Activated naive CD8-positive, alpha-beta T cell treated with anti-CD3 and anti-CD28 coated beads, Interleukin-2, amount 10 ng/mL, durations not matched to agents 7 days and 5 days (primary cell): ENCODE data around the gene SMIM12. TPM values are rescaled to one million over a fixed set of nuclear protein-coding genes. Genes with fewer than 3 reads are reported as not detected.
A peak's percentile ranks its signal among the peaks of the same experiment; 100 is the strongest.

ENCODE experiments used
- ATAC-seq: fragments of 150-1000 bp; cut with Tn5 transposase; one replicate; pipeline ENCODE4 v1.10.0; 2021; ENCODE audit warnings: low read depth, moderate library complexity
- POLR2A ChIA-PET: fragments of 350-600 bp; sonication (Branson Sonifier 250); formaldehyde crosslinking; loops from one replicate; lab custom pipeline; 2021; ENCODE audit warnings: antibody characterized with exemption; lab: Charles Lee
- DNase-seq: peaks from one replicate; pipeline ENCODE4 v3.0.0; 2021
- H3K27ac Mint-ChIP-seq: one replicate; pipeline ENCODE4 v1.8.0; 2022; ENCODE audit warnings: mild to moderate bottlenecking, mixed read lengths
- H3K27me3 Mint-ChIP-seq: one replicate; pipeline ENCODE4 v1.8.0; 2022; ENCODE audit warnings: mild to moderate bottlenecking, moderate library complexity, mixed read lengths
- H3K36me3 Mint-ChIP-seq: one replicate; pipeline ENCODE4 v1.8.0; 2021; ENCODE audit warnings: mild to moderate bottlenecking, mixed read lengths
- H3K4me1 Mint-ChIP-seq: one replicate; pipeline ENCODE4 v1.8.0; 2021; ENCODE audit warnings: mixed read lengths
- H3K4me3 Mint-ChIP-seq: one replicate; pipeline ENCODE4 v1.8.0; 2022; ENCODE audit warnings: mild to moderate bottlenecking, moderate library complexity, mixed read lengths
- H3K9me3 Mint-ChIP-seq: one replicate; pipeline ENCODE4 v1.8.0; 2021; ENCODE audit warnings: mixed read lengths
- total RNA-seq, 2 experiments: library from RNA; stranded (reverse); gene quantifications; one replicate each; pipeline ENCODE4 v1.2.3, GENCODE V29; 2021

SMIM12 gene, protein sequence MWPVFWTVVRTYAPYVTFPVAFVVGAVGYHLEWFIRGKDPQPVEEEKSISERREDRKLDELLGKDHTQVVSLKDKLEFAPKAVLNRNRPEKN
- 10 to 100 TPM; 51.9 to 53.0 TPM for total RNA-seq

DNA sequence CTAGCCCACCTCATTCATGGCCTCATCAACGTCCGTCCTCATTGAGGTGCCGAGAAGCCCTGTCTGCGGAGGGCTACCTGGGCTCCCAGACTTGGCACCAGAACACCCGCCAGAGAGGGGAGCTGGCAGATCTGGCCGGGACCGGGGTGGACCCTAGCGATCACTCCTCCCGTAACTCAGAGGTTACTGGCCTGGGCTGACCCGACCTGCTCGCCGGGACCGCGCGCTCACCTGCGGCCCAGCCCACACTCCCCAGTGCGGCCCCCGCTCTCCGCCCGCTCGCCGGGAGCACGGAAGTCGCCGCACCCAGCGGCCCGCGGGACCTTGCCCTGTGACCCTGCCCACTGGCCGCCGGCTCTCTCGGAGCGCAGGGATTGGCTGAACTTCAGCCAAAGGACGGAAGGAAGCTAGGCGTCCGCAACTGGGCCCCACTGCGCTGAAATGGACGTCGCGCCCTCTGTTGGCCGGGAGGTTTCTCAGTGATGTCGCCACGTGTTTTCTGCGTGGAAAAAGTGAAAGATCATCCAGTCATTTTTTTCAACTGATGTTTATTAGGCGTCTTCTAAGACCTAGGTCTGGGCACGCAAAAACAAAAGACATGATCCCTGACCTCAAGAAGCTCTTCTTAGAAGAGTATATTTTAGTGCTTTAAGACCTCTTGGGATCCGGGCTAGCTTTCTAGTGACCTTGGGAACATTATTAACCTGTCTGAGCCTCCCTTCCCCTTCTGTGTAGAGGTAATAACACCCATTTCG is at the start of gene SMIM12:
Gene SMIM12, minus strand, starts transcription at position 304 of the 755 bp plus-strand sequence. CDS start 3,772 bp downstream, outside the sequence.
- POLR2A ChIA-PET, result interaction anchor here (0.6 to 1.8 kb wide), 7 partner anchors 9 to 697 kb away, joined by 3 to 12 read pairs (median 4); partner anchors contain the start of genes KIAA0319L, TMEM35B and ZMYM1
- Mint-ChIP-seq H3K9me3 (no peaks in the 10 kb centered on the region), H3K4me3 (peak within 1 kb of the TSS; percentile 97), H3K4me1 (peaks cover 57% of the 10 kb centered on the region), H3K36me3 (peaks cover 6% of the 10 kb centered on the region), H3K27ac (peak within 1 kb of the TSS; percentile 94), H3K27me3 (no peaks in the 10 kb centered on the region)
- DNase-seq, result peak; percentile 85
- ATAC-seq, result peak; percentile 91

DNA sequence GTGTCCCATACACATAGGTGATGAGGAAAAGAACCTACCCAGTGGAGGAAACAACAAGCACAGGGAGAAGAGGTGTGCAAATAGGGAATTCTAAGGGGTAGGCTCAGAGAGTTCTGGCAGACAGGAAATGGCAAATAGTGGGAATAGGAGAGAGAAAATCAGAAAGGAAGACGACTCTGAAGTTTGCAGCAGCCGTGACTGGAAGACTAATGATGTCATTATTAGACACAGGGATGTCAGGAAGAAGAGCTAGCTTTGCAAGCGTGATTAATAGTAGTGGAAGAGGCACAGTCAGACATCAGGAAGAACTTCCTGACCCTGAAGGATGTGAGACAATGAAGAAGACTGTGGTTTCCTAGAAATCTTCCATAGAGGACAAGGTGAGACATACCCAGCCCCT is 48.8 kb upstream of the SMIM12 start:
- no peaks in the 10 kb centered on the region for H3K9me3 Mint-ChIP-seq

DNA sequence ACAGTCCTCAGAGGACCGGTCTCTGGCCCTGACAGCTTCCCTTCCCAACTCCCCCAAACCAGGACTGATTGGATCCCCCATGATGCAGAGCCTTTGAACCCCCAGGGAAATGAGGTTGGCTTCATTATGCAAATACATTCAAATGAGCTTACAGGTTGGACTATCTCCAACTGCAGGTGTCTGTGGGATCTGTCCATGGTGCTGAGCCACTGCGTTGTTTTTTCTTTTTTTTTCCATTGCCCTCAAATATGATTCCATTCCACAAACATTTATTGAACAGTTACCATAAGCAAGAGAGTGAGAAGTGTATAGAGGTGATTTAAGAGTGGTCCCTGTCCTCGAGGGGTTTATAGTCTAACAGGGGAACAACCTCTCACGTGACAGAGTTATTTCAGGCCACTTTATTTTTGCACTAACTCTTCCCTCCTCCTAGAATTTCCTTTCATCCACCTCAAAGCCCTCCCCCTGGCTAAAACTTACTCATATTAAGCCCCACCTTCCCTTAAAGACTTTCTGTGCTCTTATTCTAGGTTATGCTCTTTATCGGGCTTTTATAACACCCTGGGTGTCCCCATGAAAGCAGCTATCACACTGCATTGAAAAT is 48.0 kb upstream of the SMIM12 start:
- no peaks in the 10 kb centered on the region for H3K9me3 Mint-ChIP-seq
- no peak overlapping the region for H3K4me3 Mint-ChIP-seq
- no peaks in the 10 kb centered on the region for H3K36me3 Mint-ChIP-seq
- no peak overlapping the region for H3K27ac Mint-ChIP-seq
- no peaks in the 10 kb centered on the region for H3K27me3 Mint-ChIP-seq
- POLR2A ChIA-PET, result no interaction called here
- ATAC-seq, result no peak
- no peaks in the 10 kb centered on the region for H3K4me1 Mint-ChIP-seq
- no peak for DNase-seq

More for the DNA sequence above, 48.8 kb upstream of the SMIM12 start:
- H3K4me3 Mint-ChIP-seq, result no peak overlapping the region
- no peaks in the 10 kb centered on the region for H3K27me3 Mint-ChIP-seq
- DNase-seq, result no peak
- no peaks in the 10 kb centered on the region for H3K36me3 Mint-ChIP-seq
- no peak for ATAC-seq
- H3K27ac Mint-ChIP-seq, result no peak overlapping the region
- H3K4me1 Mint-ChIP-seq, result no peaks in the 10 kb centered on the region
- POLR2A ChIA-PET, result no interaction called here

DNA sequence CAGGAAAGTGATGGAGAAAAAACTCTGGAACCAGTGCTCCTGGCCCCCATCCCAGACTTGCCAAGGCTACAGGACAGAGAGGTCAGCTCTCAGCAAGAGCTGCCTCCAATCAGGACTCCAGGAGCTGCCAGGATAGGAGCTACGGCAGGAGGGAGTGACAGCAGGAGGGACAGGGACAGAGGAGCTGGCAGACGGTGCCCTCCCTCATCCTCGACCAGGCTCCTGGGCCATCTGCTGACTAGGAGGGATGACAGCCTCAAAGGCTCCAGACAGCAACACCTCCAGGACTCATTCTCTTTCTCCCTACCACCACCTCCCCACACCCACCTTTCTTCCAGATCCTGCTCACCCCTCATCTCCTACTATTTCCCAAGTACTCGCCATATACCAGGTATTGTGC is 47.2 kb upstream of the SMIM12 start:
- DNase-seq (no peak), ATAC-seq (no peak)
- H3K27me3 Mint-ChIP-seq, result no peaks in the 10 kb centered on the region
- H3K4me1 Mint-ChIP-seq, result no peaks in the 10 kb centered on the region
- no peaks in the 10 kb centered on the region for H3K36me3 Mint-ChIP-seq
- H3K9me3 Mint-ChIP-seq, result no peaks in the 10 kb centered on the region
- no peak overlapping the region for H3K27ac Mint-ChIP-seq
- POLR2A ChIA-PET, result no interaction called here
- no peak overlapping the region for H3K4me3 Mint-ChIP-seq

DNA sequence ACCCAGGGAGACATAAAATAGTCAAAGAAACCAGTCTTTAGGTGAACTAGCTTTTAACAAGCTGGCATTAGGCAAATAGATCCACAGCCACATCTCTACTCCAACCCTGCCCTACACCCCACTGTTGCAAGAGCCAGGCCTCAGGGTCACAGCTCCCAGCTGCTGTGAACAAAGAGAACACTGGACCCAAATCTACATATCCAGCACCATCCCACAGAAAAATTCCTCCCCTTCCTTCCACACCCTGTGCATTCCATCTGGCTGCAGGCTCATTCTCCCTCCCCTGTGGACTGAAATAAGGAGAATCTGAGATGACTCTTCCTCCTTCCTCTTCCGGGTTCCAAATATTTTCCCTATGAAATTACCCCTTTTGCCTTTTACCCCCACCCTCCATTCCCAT is 46.7 kb upstream of the SMIM12 start:
- POLR2A ChIA-PET, result no interaction called here
- no peak overlapping the region for H3K27ac Mint-ChIP-seq
- no peaks in the 10 kb centered on the region for H3K4me1 Mint-ChIP-seq
- no peak for DNase-seq
- no peak overlapping the region for H3K4me3 Mint-ChIP-seq
- no peak for ATAC-seq
- H3K36me3 Mint-ChIP-seq, result no peaks in the 10 kb centered on the region
- H3K9me3 Mint-ChIP-seq, result no peaks in the 10 kb centered on the region
- H3K27me3 Mint-ChIP-seq, result no peaks in the 10 kb centered on the region

DNA sequence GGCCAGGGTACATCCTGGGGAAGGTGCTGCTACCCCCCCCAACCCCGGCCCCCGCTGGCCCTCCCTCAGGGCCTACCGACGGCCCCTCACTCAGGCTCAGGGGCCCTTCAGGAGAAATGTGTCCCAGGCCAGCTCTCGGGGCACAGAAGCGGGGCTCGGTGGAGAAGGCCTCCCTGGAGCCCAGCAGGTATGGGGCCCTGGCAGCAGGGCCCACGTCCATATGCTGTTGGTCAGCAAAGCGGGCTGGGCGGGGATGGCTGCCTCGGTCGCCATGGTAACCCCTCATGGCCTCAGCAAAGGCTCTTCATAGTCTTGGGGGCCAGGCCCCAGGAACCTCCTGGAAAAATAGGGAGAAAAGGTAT is 45.5 kb upstream of the SMIM12 start:
- POLR2A ChIA-PET, result no interaction called here
- no peaks in the 10 kb centered on the region for H3K9me3 Mint-ChIP-seq
- no peak overlapping the region for H3K4me3 Mint-ChIP-seq
- no peak overlapping the region for H3K27ac Mint-ChIP-seq
- DNase-seq (no peak), ATAC-seq (no peak)
- H3K36me3 Mint-ChIP-seq, result no peaks in the 10 kb centered on the region
- no peaks in the 10 kb centered on the region for H3K4me1 Mint-ChIP-seq
- no peaks in the 10 kb centered on the region for H3K27me3 Mint-ChIP-seq

DNA sequence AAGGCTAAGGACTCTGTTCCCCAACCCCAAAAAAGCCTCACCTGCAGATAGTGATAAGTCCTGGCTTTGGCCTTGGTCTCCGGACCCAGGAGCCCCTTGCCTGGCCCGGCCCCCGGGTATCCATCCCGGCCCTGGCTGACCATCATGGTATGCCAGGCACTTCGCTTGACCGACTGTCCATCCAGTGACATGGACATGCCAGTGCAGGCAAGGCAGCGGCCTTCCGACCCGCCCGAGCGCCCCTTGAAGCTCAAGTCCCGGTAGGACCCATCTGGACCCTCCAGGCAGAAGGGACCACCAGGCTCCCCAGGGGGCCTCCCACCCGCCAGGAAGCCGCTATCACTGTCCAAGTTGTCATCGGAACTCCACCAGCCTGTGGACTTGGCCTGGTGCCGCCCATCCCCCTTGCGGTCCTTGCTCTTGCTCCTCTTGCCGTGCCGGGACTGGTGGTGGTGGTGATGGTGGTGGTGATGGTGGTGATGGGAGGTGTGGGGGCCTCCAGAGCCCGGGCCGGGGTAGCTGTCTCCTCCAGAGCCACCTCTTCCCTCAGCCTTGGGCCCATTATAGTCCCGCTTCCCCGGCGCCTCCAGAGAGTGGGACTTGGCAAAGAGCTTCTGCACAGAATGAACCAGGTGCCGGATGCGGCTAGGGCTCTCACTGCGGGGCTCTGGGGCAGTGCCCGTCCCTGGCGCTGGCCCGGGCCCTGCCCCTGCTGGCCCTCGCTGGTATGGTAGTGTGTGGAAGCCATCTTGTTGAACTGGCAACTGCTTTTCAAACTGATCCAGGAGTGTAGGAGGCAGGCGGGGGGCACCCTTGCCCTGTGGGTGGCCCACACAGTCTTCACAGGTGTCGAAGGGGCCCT is 44.9 kb upstream of the SMIM12 start:
- H3K27ac Mint-ChIP-seq, result no peak overlapping the region
- DNase-seq (no peak), ATAC-seq (no peak)
- no peaks in the 10 kb centered on the region for H3K4me1 Mint-ChIP-seq
- H3K36me3 Mint-ChIP-seq, result no peaks in the 10 kb centered on the region
- no peaks in the 10 kb centered on the region for H3K9me3 Mint-ChIP-seq
- POLR2A ChIA-PET, result no interaction called here
- H3K27me3 Mint-ChIP-seq, result no peaks in the 10 kb centered on the region
- no peak overlapping the region for H3K4me3 Mint-ChIP-seq

DNA sequence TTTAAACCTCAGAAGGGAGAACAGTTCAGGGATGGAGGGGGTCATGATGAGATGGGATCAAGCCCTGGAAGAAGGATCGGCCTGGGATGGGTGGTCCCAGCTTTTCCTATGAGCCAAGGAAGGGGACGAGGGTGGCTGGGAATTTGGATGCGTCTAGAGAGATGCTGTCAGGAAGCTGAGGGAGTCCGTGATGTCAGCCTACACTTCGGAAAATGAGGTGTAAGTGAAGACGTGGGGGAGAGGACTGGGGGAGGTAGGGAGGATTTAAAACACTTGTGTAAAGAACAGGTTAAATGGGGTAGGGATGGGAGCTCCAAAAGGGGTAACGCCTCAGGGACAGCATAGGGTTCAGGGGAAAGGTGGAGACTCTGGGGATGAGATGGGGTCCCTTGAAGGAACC is 42.4 kb upstream of the SMIM12 start:
- no peaks in the 10 kb centered on the region for H3K9me3 Mint-ChIP-seq
- H3K4me3 Mint-ChIP-seq, result no peak overlapping the region
- DNase-seq, result no peak
- peaks cover 4% of the 10 kb centered on the region for H3K27me3 Mint-ChIP-seq
- no peaks in the 10 kb centered on the region for H3K36me3 Mint-ChIP-seq
- no peaks in the 10 kb centered on the region for H3K4me1 Mint-ChIP-seq
- no peak overlapping the region for H3K27ac Mint-ChIP-seq
- POLR2A ChIA-PET, result no interaction called here
- no peak for ATAC-seq

DNA sequence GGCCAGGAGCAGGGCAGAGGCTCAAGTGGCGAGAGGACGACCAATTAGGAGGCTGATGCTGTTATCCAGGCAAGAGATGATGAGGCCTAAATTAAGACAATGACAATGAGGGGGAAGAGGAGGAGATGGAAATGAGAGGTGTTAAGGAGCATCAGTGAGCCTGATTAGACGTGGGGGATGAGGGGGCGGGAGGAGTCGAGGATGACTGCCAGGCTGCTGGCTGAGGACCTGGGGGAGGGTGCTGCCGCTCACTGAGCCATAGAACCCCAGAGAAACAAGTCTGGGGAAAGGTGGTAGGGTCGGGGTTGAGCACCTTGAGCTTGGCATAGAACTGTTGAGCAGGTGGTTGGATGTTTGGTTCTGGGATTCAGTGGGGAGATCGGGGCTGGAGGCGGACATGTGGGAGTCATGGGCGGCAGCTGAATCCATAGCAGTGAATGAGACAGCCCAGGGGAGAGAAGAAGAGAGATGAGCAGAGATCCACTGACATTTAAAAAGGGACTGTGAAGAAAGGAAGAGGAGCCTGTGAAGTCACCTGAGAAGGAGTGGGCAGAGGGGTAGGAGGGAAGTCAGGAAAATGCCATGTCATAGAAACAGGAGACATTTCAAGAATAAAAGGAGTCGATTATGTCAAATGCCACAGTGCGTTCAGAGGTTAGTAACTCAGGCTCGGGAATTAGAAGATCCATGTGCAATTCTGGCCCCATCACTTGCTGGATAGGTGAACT is 41.4 kb upstream of the SMIM12 start:
- no peak overlapping the region for H3K4me3 Mint-ChIP-seq
- DNase-seq (no peak), ATAC-seq (no peak)
- H3K27me3 Mint-ChIP-seq, result peaks cover 7% of the 10 kb centered on the region
- no peak overlapping the region for H3K27ac Mint-ChIP-seq
- H3K36me3 Mint-ChIP-seq, result no peaks in the 10 kb centered on the region
- POLR2A ChIA-PET, result no interaction called here
- no peaks in the 10 kb centered on the region for H3K9me3 Mint-ChIP-seq
- H3K4me1 Mint-ChIP-seq, result no peaks in the 10 kb centered on the region

DNA sequence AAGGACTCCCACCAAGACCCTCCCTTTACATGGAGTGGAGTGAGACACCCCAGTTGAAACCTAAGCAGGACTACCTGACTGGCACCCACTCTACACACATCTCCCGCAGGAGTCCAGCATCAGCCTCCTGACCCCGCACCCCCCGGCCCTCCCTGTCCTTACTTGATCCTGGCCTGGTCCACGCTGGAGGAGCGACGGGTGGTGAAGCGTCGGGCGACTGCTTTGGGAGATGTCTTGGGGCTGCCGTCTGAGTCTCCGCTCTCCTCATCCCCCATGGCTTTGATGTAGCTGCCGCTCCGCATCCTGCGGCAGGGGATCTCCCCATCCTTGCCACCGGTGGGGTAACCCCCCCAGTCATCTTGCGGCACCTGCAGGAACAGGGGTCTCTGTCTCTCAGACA is 40.4 kb upstream of the SMIM12 start:
- H3K27me3 Mint-ChIP-seq, result peaks cover 9% of the 10 kb centered on the region
- H3K4me3 Mint-ChIP-seq, result no peak overlapping the region
- no peaks in the 10 kb centered on the region for H3K9me3 Mint-ChIP-seq
- no peaks in the 10 kb centered on the region for H3K4me1 Mint-ChIP-seq
- no peak for ATAC-seq
- DNase-seq, result no peak
- POLR2A ChIA-PET, result no interaction called here
- H3K27ac Mint-ChIP-seq, result no peak overlapping the region
- H3K36me3 Mint-ChIP-seq, result no peaks in the 10 kb centered on the region

DNA sequence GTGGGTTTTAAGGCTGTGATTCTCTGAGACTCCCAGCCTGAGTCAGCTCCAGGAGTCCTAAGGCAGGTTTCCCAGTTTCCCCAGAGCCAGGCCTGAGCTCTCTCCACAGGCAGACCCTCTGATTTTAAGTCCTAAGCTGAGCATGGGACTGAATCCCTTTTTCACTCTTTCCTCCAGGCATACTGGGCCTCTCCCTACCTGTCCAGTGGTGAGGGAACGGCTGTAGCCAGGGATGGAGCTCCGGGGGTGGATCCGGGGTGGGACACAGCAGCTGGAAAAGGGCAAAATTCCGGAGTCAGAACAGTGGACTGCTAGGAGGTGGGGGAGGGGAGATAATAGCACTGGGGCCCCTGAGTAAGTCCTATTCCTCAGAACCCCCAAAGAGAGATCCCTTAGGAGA is 39.9 kb upstream of the SMIM12 start:
- POLR2A ChIA-PET, result interaction anchor here (0.7 kb wide), 1 partner anchor 21 kb away, joined by 4 read pairs; no protein-coding TSS in a partner anchor

DNA sequence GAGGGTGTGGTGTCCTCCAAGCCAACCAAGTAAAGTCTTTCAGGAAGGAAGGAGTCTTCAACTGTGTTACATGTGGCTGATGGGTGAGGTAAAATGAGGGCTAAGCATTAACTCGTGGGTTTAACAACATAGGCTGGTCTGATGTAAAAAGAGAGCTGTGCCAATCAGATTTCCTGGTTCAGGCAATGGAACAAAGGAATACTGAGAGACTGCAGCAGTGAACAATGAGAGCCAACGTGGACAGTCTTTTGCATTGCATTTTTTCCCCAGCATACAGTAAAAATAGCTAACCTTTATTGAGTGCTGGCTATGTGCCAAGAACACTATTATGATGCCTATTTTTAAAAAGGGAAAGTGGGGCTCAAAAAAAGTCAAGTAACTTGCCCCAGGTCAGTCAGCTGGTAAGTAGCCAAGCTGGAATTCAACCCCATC is 38.8 kb upstream of the SMIM12 start:
- H3K36me3 Mint-ChIP-seq, result no peaks in the 10 kb centered on the region
- ATAC-seq, result no peak
- peaks cover 14% of the 10 kb centered on the region for H3K27me3 Mint-ChIP-seq
- H3K4me1 Mint-ChIP-seq, result no peaks in the 10 kb centered on the region
- H3K4me3 Mint-ChIP-seq, result no peak overlapping the region
- H3K9me3 Mint-ChIP-seq, result no peaks in the 10 kb centered on the region
- DNase-seq, result no peak
- no peak overlapping the region for H3K27ac Mint-ChIP-seq
- POLR2A ChIA-PET, result no interaction called here

More for the DNA sequence above, 39.9 kb upstream of the SMIM12 start:
- no peak for DNase-seq
- Mint-ChIP-seq H3K36me3 (no peaks in the 10 kb centered on the region), H3K27me3 (peaks cover 9% of the 10 kb centered on the region), H3K4me1 (no peaks in the 10 kb centered on the region), H3K9me3 (no peaks in the 10 kb centered on the region), H3K27ac (no peak overlapping the region), H3K4me3 (no peak overlapping the region)
- ATAC-seq, result no peak

DNA sequence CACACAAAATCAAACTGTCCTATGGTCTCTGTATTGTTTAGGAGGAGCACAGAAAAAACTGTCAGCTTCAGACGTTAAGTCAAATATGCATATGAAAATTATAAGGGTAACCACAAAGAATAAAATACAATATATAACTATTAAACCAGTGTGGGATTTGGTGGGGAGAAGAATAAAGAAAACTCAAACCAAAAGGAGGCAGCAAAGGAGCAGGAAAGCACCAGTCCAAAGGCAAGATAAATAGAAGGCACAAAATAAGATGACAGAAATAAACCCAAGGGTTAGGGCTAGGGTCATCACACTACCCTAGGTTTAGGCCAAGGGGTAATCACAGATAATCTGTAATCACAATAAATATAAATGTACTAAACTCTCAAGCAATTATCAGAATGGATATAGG is 37.1 kb upstream of the SMIM12 start:
- no peak overlapping the region for H3K4me3 Mint-ChIP-seq
- H3K36me3 Mint-ChIP-seq, result peaks cover 1% of the 10 kb centered on the region
- no peak overlapping the region for H3K27ac Mint-ChIP-seq
- no peak for ATAC-seq
- POLR2A ChIA-PET, result no interaction called here
- H3K9me3 Mint-ChIP-seq, result peaks cover 5% of the 10 kb centered on the region
- no peaks in the 10 kb centered on the region for H3K4me1 Mint-ChIP-seq
- H3K27me3 Mint-ChIP-seq, result peaks cover 14% of the 10 kb centered on the region
- no peak for DNase-seq
